HG03571 (cell line): ENCODE measurements around the gene R3HDML.
"Not testable (repeated sequence)": the region's sequence is repeated elsewhere in the genome, so short reads cannot be mapped to it uniquely, and the experiment has no call there.

Experiments
- ATAC-seq: cut with Tn5 transposase; IDR thresholded peaks from one replicate; pipeline ENCODE4 v1.9.1; 2021; ENCODE audit not compliant: unreplicated experiment

The R3HDML gene, protein sequence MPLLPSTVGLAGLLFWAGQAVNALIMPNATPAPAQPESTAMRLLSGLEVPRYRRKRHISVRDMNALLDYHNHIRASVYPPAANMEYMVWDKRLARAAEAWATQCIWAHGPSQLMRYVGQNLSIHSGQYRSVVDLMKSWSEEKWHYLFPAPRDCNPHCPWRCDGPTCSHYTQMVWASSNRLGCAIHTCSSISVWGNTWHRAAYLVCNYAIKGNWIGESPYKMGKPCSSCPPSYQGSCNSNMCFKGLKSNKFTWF

DNA sequence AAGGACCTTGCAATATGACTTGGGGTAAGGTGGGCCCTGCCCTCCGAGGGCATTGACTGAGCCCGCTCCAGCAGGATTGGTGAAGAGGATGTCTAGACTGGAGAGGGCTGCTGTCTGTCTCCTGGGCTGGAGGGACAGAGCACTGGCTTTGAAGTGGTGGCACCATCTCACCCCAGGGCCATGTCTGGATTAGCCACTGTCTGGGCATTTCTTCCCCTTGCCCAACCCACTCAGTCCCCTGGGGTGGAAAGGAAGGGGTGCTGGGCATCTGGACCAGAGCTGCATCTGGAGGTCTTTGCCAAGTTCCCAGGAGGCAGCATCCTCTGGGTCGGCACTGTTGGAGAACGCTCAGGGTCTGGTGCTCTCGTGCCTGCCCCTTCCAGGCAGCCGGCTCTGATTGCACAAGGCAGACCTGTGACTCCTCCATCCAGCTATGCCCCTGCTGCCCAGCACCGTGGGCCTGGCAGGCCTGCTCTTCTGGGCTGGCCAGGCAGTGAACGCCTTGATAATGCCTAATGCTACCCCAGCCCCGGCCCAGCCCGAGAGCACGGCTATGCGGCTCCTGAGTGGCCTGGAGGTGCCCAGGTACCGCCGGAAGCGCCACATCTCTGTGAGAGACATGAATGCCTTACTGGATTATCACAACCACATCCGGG is at the start of gene R3HDML:
Gene R3HDML (plus strand): TSS at position 319 of the 656 bp plus-strand sequence. CDS start 115 bp downstream, at position 434.
- no peak for ATAC-seq

GRCh38 chr20:44287272-44288097 is 49.4 kb upstream of the R3HDML start:
- ATAC-seq = no peak

GRCh38 chr20:44288252-44288651 is 48.6 kb upstream of the R3HDML start:
- no peak for ATAC-seq

DNA sequence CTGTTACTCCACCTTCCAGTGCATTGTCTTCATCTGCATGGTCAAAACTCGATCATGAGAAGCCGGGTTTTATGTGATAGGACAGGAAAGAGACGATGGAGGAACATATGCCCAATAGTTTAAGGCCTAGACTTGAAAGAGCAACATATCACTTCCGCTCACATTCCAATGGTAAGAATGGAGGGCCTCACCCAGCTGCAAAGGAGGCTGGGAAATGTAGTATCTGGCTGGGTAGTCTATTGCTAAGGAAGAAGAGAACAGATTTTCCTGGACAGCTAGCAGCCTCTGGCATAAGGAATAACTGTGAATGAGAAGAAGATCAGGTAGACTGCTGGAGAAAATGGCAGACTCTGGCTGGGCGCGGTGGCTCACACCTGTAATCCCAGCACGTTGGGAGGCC is 45.1 kb upstream of the R3HDML start:
- ATAC-seq = no peak

DNA sequence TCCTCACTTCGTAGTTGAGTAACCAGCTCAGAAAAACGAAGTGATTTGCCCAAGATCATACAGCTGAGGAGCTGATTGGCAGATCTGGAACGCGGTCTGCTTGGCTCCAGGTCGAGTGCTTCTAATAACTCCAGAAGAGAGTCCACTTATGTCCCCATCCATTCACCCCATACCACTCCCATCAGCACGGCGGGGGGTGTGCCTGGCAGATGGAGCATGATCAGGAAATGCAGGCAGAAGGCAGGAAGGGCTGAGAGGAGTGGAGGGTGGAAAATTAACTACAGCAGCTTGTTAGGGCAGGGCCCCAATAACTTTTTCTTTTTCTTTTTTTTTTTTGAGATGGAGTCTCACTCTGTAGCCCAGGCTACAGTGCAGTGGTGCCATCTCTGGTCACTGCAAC is 40.8 kb upstream of the R3HDML start:
- no peak for ATAC-seq

- no peak for ATAC-seq
Observed at GRCh38 chr20:44297721-44298120, 39.1 kb upstream of the R3HDML start.

- not testable (repeated sequence) for ATAC-seq
Observed at GRCh38 chr20:44299011-44299535, 37.8 kb upstream of the R3HDML start.

DNA sequence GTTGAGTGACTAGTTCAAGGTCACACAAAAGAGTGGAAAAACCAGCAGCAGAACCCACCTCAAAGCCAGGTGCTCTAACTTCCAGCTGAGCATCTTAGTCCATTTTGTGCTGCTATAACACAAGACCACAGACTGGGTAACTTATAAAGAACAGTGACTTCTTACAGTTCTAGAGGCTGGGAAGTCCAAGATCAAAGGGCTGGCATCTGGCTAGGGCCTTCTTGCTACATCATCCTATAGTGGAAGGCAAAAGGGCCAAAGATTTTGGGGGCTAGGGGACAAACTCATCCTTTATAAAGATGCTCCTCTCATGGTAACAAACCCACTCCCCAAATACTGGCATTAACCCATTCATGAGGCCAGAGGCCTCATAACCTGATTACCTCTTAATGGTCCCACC is 35.6 kb upstream of the R3HDML start:
- no peak for ATAC-seq

GRCh38 chr20:44302026-44302669 is 34.7 kb upstream of the R3HDML start:
- no peak for ATAC-seq

DNA sequence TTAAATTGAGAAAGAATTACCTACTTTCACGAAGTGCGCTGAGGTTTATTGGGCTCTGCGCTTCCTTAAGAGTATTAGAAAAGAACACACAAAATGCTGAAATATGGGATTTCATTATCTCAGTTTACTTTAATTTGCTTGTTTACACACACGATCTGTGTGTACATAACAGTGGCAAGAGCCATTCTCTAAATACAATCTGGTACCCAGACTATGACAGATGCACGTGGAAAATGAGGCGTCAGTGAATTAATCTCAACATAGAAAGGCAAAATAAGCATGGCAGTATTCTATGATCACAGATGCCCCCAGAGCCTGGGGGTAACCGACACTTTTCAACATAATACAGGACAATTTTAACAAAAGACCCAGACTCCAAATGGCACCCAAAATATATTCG is 34.1 kb upstream of the R3HDML start:
- ATAC-seq = no peak

DNA sequence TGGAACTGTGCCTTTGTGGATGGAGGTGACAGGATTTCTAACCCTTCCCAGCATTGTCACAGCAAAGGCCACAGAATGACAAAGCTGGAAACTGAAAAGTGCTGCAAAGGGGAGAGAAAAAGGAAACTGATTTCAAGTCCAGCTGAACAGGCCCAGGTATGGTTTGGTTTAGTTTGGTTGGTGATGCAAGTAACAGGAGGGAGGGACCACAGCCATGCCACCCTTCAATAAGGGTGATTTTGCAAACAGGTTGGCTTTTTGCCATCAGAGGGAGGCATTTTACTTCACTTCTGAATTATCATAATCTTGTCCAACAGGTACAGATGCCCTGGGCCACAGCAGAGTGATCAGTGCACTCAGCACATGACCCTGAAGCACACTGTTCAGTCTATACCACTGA is 32.5 kb upstream of the R3HDML start:
- ATAC-seq = no peak

DNA sequence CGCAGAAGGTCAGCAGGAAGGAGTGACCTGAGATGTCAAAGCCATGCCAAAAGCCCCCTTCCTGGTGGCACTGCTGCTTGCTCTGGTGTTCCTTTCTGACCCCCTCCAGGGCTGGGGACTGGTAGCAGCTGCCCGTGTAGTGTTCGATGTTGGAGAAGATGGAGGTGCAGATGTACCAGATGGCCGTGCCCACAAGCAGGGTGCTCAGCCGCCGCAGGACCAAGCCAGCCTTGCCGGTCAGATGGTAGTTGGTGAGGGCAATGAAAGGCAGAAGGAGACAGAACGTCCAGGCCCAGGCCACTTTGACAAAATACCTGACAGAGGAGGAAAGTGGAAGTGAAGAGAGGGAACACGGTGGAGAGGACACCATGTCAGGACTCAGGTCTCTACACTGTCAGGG is 29.9 kb upstream of the R3HDML start:
- ATAC-seq = no peak

GRCh38 chr20:44309763-44310663 is 26.8 kb upstream of the R3HDML start:
- peak; percentile 6 for ATAC-seq

DNA sequence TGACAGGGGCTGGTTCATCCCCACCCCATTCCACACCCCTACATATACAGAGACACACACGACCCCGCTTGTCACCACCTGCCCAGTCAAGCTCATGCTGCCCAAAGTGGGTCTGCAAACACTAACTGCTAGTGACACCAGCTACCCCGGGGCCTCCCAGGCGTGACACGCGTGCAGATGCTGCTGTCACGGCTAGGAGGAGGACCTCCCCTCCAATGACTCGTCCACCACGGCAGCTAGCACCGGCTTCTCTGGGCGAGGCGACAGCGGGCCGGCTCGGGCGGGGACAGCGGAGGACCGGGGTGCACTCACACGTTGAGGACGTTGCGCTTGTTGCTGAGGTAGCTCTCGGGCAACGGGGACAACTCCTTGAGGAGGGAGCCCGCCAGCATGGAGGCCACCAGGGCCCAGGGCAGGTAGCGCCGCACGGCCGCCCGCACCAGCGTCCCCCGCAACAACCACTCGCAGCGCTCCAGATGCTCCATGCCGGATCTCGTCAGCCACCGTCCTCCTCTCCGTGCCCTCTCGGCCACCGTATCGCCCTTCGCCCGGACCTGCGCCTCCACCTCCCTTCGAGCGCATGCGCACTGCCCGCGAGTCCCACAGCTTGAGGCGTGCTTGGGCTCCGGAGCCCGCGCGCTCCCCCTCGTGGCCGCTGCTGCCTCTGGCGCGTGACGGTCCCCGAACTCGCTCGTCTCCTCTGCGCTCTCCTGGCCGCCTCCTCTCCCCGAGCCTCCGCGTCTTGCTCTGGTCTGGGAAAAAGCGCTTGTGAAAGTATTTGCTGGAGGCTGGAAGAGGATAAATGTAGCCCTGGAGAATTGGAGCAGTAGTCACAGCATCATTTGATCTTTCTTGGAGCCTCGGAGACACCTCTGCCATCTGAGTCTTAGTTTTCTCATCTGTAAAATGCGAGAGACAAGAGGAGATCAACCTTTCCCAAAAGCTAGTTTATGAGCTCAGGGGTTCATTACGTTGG is 25.9 kb upstream of the R3HDML start, which contains the start of gene FITM2:
Gene FITM2 (minus strand): TSS at position 539 of the 976 bp plus-strand sequence. CDS start 54 bp downstream, at position 485.
- ATAC-seq = peak; percentile 92

DNA sequence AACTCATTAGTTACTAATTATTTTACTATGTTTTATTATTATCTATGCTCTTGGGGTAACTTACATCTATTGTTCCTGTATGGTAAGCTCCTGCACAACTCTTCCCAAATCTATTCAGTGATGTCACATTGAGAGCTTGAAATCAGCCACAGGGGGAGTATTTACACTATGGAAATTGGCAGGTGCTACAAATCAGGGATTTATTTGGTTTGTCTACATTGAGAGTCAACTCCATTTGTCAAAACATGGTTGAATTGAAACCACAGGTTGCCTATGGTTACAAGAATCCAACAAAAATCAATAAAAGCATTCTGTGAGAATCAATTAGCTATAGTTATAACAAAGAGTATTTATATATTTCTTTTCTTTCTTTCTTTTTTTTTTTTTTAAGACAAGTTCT is 22.0 kb upstream of the R3HDML start:
- ATAC-seq = no peak

GRCh38 chr20:44319839-44320422 is 16.9 kb upstream of the R3HDML start:
- ATAC-seq = no peak

- ATAC-seq = no peak
Observed at GRCh38 chr20:44324343-44324742, 12.5 kb upstream of the R3HDML start.

GRCh38 chr20:44326391-44327159 is 10.3 kb upstream of the R3HDML start:
- no peak for ATAC-seq
